T-helper 2 cell treated with Interferon-gamma antibody and Interleukin-4, amounts not matched to agents 5 μg/mL and 100 μg/mL, for 36 hours (primary cell): ENCODE measurements around the gene MKRN2OS.

Experiments used
- DNase-seq: peaks from one replicate; pipeline ENCODE4 v3.0.0; 2021; ENCODE audit warnings: low spot score
- H3K27ac Mint-ChIP-seq: one replicate; pipeline ENCODE4 v1.8.0; 2021; ENCODE audit warnings: mild to moderate bottlenecking, mixed read lengths
- H3K27me3 Mint-ChIP-seq: one replicate; pipeline ENCODE4 v1.8.0; 2021; ENCODE audit warnings: low read depth, mixed read lengths
- H3K36me3 Mint-ChIP-seq: one replicate; pipeline ENCODE4 v1.8.0; 2021; ENCODE audit warnings: low read depth, mixed read lengths
- H3K4me1 Mint-ChIP-seq: one replicate; pipeline ENCODE4 v1.8.0; 2021; ENCODE audit warnings: low read depth, mixed read lengths
- H3K4me3 Mint-ChIP-seq: one replicate; pipeline ENCODE4 v1.8.0; 2022; ENCODE audit warnings: mild to moderate bottlenecking, moderate library complexity, mixed read lengths
- H3K9me3 Mint-ChIP-seq: one replicate; pipeline ENCODE4 v1.8.0; 2021; ENCODE audit warnings: mixed read lengths

The MKRN2OS gene

GRCh38 chr3:12516873-12517272 is 28.4 kb downstream of the MKRN2OS start:
- Mint-ChIP-seq H3K27me3 (no peaks in the 10 kb centered on the region), H3K4me3 (no peak overlapping the region), H3K27ac (no peak overlapping the region), H3K9me3 (peaks cover 4% of the 10 kb centered on the region), H3K4me1 (no peaks in the 10 kb centered on the region), H3K36me3 (peaks cover 7% of the 10 kb centered on the region)
- DNase-seq, result no peak

- H3K4me1 Mint-ChIP-seq, result no peaks in the 10 kb centered on the region
- no peaks in the 10 kb centered on the region for H3K27me3 Mint-ChIP-seq
- H3K4me3 Mint-ChIP-seq, result no peak overlapping the region
- no peaks in the 10 kb centered on the region for H3K9me3 Mint-ChIP-seq
- H3K36me3 Mint-ChIP-seq, result peaks cover 2% of the 10 kb centered on the region
- no peak for DNase-seq
- no peak overlapping the region for H3K27ac Mint-ChIP-seq
Observed at GRCh38 chr3:12515631-12516030, 29.7 kb downstream of the MKRN2OS start.

GRCh38 chr3:12513694-12514446 is 31.4 kb downstream of the MKRN2OS start:
- no peaks in the 10 kb centered on the region for H3K9me3 Mint-ChIP-seq
- no peak overlapping the region for H3K4me3 Mint-ChIP-seq
- peaks cover under 1% of the 10 kb centered on the region for H3K36me3 Mint-ChIP-seq
- H3K4me1 Mint-ChIP-seq, result no peaks in the 10 kb centered on the region
- H3K27ac Mint-ChIP-seq, result no peak overlapping the region
- DNase-seq, result no peak
- H3K27me3 Mint-ChIP-seq, result no peaks in the 10 kb centered on the region

DNA sequence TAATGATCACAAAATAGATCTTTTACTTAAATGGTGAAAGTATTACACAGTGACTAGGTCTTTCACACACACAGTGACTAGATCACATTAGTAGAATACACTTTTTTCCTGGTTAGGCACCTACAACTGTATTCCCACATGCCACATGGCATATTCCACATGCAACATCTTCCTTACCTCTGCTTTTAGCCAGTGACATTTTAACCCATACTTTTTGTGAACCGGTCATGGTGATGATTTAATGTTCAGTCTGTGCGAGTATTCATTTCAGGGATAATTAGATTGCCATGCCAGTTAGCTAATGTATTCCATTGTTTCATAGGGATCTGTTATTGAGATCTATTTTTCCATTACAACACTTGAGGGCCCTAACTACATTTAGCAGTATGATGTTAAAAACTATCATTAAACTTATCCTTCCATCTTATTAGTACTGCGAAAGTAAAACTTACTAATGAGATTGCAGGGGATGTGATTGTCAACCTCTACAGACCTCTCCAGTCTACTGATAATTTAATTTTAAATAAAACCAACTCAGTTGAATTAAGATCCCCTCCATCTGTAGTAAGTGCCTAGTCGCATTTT is 32.7 kb downstream of the MKRN2OS start:
- DNase-seq, result no peak
- H3K9me3 Mint-ChIP-seq, result no peaks in the 10 kb centered on the region
- no peak overlapping the region for H3K27ac Mint-ChIP-seq
- H3K36me3 Mint-ChIP-seq, result peaks cover under 1% of the 10 kb centered on the region
- no peak overlapping the region for H3K4me3 Mint-ChIP-seq
- H3K27me3 Mint-ChIP-seq, result no peaks in the 10 kb centered on the region
- H3K4me1 Mint-ChIP-seq, result no peaks in the 10 kb centered on the region

DNA sequence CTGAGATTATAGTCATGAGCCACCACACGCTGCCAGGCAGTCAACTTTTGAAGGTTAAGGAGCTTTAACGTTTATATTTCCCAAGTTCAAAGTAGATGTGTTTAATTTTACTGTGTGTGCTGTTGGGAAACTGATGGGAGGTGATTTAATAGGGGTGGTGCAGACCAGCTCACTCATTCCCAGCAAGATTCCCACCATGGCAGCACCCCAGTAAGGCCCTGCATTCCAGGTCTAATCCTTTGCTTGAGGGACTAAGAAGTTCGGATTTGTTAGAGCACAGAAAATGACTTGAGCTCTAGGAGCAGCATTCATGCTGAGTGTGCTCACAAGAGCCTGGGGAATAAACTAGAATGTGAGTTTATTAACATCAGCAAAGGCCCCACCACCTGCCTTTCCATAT is 35.8 kb downstream of the MKRN2OS start:
- DNase-seq, result no peak
- Mint-ChIP-seq H3K36me3 (peaks cover 5% of the 10 kb centered on the region), H3K27ac (no peak overlapping the region)

DNA sequence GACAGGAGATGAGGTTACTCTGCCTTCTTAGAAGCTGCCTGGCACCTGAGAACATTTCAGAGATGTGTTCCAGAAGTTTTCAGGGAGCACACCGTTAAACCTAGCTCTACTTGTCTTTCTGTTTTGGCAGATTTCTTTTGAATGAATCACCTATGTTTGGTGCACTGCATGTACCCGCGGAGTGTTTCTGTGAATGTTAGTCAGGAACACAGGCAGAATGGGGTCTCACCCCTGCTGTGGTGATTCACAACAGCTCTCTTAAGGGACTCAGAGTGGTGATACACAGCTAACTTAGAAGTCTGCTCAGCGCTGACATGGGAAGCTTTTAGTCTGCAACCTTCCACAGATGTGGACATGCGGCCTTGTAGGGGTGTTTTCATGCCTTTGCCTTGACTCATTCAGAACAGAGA is 37.0 kb downstream of the MKRN2OS start:
- no peak for DNase-seq
- Mint-ChIP-seq H3K4me1 (no peaks in the 10 kb centered on the region), H3K36me3 (peaks cover 12% of the 10 kb centered on the region), H3K27me3 (no peaks in the 10 kb centered on the region), H3K4me3 (no peak overlapping the region), H3K9me3 (no peaks in the 10 kb centered on the region), H3K27ac (no peak overlapping the region)

More for the DNA sequence above, 35.8 kb downstream of the MKRN2OS start:
- Mint-ChIP-seq H3K4me1 (no peaks in the 10 kb centered on the region), H3K27me3 (no peaks in the 10 kb centered on the region), H3K9me3 (no peaks in the 10 kb centered on the region), H3K4me3 (no peak overlapping the region)

DNA sequence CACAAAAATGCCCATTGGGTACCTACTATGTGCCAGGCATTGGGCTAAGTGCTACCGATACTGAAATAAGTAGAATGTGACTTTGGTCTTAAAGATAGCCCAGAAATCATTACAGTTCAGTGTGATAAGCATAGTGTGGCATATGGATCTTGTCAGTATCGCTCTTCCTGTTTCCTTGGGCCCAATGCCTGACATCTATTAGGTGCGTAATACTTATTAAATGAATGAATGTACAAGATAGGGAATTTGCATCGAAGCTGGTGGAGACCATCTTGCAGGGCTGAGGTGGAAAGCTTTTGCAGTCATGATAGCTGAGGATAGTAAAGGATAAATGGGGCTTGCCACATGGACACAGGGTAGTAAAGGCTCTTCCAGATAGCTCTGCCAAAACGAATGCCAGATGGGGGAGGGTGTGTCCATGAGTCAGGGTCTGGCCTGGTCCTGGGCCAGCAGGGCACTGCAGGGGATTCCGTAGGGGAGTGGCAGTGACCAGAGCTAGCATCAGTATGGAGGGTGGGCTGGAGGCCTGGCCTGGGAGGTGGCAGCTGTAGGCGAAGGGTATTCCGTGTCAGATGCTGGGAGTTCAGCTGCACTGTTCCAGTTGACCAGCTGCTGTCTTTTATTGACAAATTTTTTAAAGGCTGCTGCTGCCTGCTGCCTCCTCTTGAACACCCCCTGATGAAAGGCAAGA is 37.6 kb downstream of the MKRN2OS start:
- H3K27me3 Mint-ChIP-seq, result no peaks in the 10 kb centered on the region
- no peak overlapping the region for H3K4me3 Mint-ChIP-seq
- no peaks in the 10 kb centered on the region for H3K4me1 Mint-ChIP-seq
- H3K27ac Mint-ChIP-seq, result no peak overlapping the region
- no peaks in the 10 kb centered on the region for H3K9me3 Mint-ChIP-seq
- DNase-seq, result no peak
- peaks cover 15% of the 10 kb centered on the region for H3K36me3 Mint-ChIP-seq

DNA sequence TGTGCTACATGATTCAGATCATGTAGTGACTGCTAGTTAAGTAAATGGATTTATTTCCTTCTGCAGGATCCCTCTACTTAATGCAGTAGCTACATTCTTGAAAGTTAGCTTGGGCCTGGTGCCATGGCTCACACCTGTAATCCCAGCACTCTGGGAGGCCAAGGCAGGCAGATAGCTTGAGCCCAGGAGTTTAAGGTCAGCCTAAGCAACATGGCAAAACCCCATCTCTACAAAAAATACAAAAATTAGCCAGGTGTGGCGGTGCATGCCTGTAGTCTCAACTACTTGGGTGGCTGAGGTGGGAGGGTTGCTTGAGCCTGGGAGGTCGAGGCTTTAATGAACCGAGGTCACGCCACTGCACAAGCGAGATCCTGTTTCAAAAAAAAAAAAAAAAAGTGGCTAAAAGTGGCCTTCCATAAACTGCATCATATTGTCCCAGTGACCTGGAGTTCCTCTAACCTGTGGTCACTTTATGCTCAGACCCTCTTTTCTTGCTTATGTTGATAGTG is 39.0 kb downstream of the MKRN2OS start:
- no peak for DNase-seq
- Mint-ChIP-seq H3K27me3 (no peaks in the 10 kb centered on the region), H3K4me3 (no peak overlapping the region), H3K27ac (no peak overlapping the region), H3K9me3 (no peaks in the 10 kb centered on the region), H3K4me1 (no peaks in the 10 kb centered on the region), H3K36me3 (peaks cover 19% of the 10 kb centered on the region)

GRCh38 chr3:12503126-12503957 is 42.0 kb downstream of the MKRN2OS start:
- no peak for DNase-seq
- Mint-ChIP-seq H3K27ac (no peak overlapping the region), H3K36me3 (peaks cover 19% of the 10 kb centered on the region), H3K9me3 (no peaks in the 10 kb centered on the region), H3K4me1 (no peaks in the 10 kb centered on the region), H3K4me3 (no peak overlapping the region), H3K27me3 (no peaks in the 10 kb centered on the region)

- H3K27me3 Mint-ChIP-seq, result no peaks in the 10 kb centered on the region
- no peak overlapping the region for H3K27ac Mint-ChIP-seq
- no peaks in the 10 kb centered on the region for H3K9me3 Mint-ChIP-seq
- H3K4me1 Mint-ChIP-seq, result no peaks in the 10 kb centered on the region
- H3K4me3 Mint-ChIP-seq, result no peak overlapping the region
- no peak for DNase-seq
- peaks cover 27% of the 10 kb centered on the region for H3K36me3 Mint-ChIP-seq
Observed at GRCh38 chr3:12501360-12502020, 43.8 kb downstream of the MKRN2OS start.

DNA sequence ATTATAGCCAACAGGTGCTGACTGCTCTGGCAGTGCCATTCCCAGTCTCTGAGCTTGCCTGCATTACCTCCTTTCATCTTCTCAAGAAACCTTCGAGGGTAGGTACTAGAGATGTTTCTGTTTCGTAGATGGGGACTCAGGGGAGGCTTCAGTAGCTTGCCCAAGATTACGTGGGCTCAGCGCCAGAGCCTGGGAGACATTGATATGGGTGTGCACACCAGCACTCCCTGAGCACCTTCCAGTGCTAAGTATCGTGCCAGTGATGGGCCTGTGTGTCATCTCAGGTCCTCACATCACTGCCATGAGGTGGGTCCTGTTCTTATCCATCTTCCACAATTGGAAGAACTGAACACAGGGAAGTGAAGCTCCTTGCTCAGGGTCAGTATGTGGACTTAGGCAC is 45.8 kb downstream of the MKRN2OS start:
- H3K9me3 Mint-ChIP-seq, result no peaks in the 10 kb centered on the region
- DNase-seq, result no peak
- H3K4me1 Mint-ChIP-seq, result no peaks in the 10 kb centered on the region
- peaks cover 25% of the 10 kb centered on the region for H3K36me3 Mint-ChIP-seq
- H3K27me3 Mint-ChIP-seq, result no peaks in the 10 kb centered on the region
- H3K27ac Mint-ChIP-seq, result no peak overlapping the region
- no peak overlapping the region for H3K4me3 Mint-ChIP-seq

DNA sequence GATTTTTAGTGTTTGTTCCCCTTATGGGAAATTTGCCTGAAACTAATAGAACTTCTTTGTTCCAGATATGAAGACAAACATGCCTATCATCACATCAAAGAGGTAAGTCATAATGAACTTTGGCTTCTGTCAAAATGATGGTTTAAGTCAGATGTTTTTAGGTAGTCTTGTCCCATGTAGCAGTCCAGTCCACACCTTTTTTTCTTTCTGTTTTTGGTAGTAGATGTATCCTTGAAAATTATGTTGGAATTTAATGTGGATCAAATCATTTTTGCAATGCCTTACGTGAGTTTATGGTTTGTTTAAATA is 48.9 kb downstream of the MKRN2OS start:
- Mint-ChIP-seq H3K27me3 (no peaks in the 10 kb centered on the region), H3K4me1 (no peaks in the 10 kb centered on the region), H3K9me3 (no peaks in the 10 kb centered on the region), H3K36me3 (peaks cover 18% of the 10 kb centered on the region), H3K4me3 (no peak overlapping the region), H3K27ac (no peak overlapping the region)
- no peak for DNase-seq

DNA sequence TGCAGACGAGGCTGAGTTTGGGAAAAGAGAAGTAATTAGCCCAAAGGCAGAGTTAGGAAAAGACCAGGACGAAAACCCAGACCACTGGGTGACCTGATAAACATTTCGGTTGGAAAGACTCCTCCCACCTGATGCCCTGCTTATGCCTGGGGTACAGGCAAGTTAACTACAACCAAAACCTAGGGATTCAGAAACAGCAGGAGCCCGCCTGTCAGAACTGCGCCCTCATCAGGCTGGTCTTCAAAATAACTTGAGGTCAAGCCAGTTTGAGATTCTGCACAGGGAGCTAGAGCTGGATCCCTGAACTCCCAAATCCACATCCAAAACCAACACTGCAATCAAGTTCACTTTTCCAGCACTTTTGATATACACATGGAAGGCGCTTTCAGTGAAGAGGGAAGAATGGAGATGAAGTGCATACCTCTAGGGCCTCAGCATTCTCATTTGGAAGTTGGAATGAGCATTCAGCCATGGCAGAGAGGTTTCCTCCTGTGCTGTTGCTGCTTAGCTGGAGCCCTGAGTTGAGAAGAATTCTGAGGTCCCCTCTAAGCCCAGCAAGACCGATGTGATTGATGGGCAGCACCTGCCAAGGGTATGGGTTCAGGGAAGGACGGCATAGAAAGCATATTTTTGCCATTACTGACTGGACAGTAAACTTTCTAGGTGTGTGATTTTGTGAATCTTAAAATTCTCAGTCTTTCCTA is 49.4 kb downstream of the MKRN2OS start:
- no peak for DNase-seq
- H3K36me3 Mint-ChIP-seq, result peaks cover 18% of the 10 kb centered on the region
- no peaks in the 10 kb centered on the region for H3K9me3 Mint-ChIP-seq
- no peaks in the 10 kb centered on the region for H3K27me3 Mint-ChIP-seq
- no peak overlapping the region for H3K4me3 Mint-ChIP-seq
- no peak overlapping the region for H3K27ac Mint-ChIP-seq
- no peaks in the 10 kb centered on the region for H3K4me1 Mint-ChIP-seq
